DND-41 (cell line): ENCODE measurements around the gene PCDHGC5.

ENCODE experiments used
- CTCF ChIP-seq: IDR thresholded peaks from 2 replicates; pipeline ENCODE4 v1.5.1; 2012; ENCODE audit warnings: borderline replicate concordance, low read length, moderate library complexity, mild to moderate bottlenecking; ENCODE audit not compliant: poor library complexity, severe bottlenecking; ENCODE audit errors: extremely low read depth
- EZH2 ChIP-seq: IDR thresholded peaks from 3 replicates; pipeline ENCODE4 v1.6.1; 2012; ENCODE audit warnings: borderline replicate concordance, low read depth, mild to moderate bottlenecking, moderate library complexity, low read length, inconsistent platforms; ENCODE audit not compliant: severe bottlenecking

GRCh38 chr5:141534492-141535213 is 45.8 kb downstream of the PCDHGC5 start:
- TF ChIP-seq CTCF (no peak), EZH2 (no peak)
